DOHH2 (cell line): ENCODE results near the gene ZMIZ1.

Source experiments
- H3F3A ChIP-seq: fragments of 200-600 bp; sonication (generic), shearing (Covaris generic); 2 replicates; pipeline ENCODE4 v1.6.0; 2016; ENCODE audit warnings: antibody characterized with exemption, mild to moderate bottlenecking; ENCODE audit not compliant: control insufficient read depth, insufficient read depth
- H3K27ac ChIP-seq: fragments of 200-600 bp; sonication (generic); 2 replicates; pipeline ENCODE4 v1.5.1; 2014; ENCODE audit warnings: low read depth, mild to moderate bottlenecking, low read length, moderate library complexity
- H3K27me3 ChIP-seq: fragments of 200-600 bp; sonication (generic); 2 replicates; pipeline ENCODE4 v1.6.1; 2014; ENCODE audit warnings: mild to moderate bottlenecking, low read length, mixed read lengths; ENCODE audit not compliant: control insufficient read depth
- H3K36me3 ChIP-seq: fragments of 200-600 bp; sonication (generic); 2 replicates; pipeline ENCODE4 v1.6.1; 2014; ENCODE audit warnings: mild to moderate bottlenecking, low read length, moderate library complexity, mixed read lengths; ENCODE audit not compliant: control insufficient read depth
- H3K4me1 ChIP-seq: fragments of 200-600 bp; sonication (generic); 2 replicates; pipeline ENCODE4 v1.6.1; 2014; ENCODE audit warnings: mild to moderate bottlenecking, low read length, mixed read lengths; ENCODE audit not compliant: control insufficient read depth
- H3K4me2 ChIP-seq: fragments of 200-600 bp; sonication (generic); 2 replicates; pipeline ENCODE4 v1.6.0; 2014; ENCODE audit warnings: mild to moderate bottlenecking, low read length, moderate library complexity
- H3K4me3 ChIP-seq: fragments of 200-600 bp; sonication (generic); 2 replicates; pipeline ENCODE4 v1.5.1; 2014; ENCODE audit warnings: mild to moderate bottlenecking, low read length, mixed read lengths
- H3K79me2 ChIP-seq: fragments of 200-600 bp; sonication (generic); 2 replicates; pipeline ENCODE4 v1.6.1; 2014; ENCODE audit warnings: mild to moderate bottlenecking, low read length, mixed read lengths; ENCODE audit not compliant: control insufficient read depth
- H3K9me2 ChIP-seq: fragments of 200-600 bp; sonication (generic); replicated peaks from 2 replicates; pipeline ENCODE4 v1.6.1; 2014; ENCODE audit warnings: mild to moderate bottlenecking, low read length, mixed read lengths; ENCODE audit not compliant: control insufficient read depth
- H3K9me3 ChIP-seq: fragments of 200-600 bp; sonication (generic); 2 replicates; pipeline ENCODE4 v1.6.1; 2014; ENCODE audit warnings: antibody characterized with exemption, low read length, mixed read lengths; ENCODE audit not compliant: control insufficient read depth, insufficient read depth
- H4K20me1 ChIP-seq: fragments of 200-600 bp; sonication (generic); 2 replicates; pipeline ENCODE4 v1.6.0; 2014; ENCODE audit warnings: low read depth, mild to moderate bottlenecking, antibody characterized with exemption, low read length, moderate library complexity; ENCODE audit not compliant: control insufficient read depth, insufficient read depth
- CTCF ChIP-seq: fragments of 200-600 bp; sonication (generic); IDR thresholded peaks from one replicate; pipeline ENCODE4 v1.5.1; 2014; ENCODE audit warnings: antibody characterized with exemption, mild to moderate bottlenecking, low read depth, low read length; ENCODE audit not compliant: poor library complexity, severe bottlenecking
- EZH2phosphoT487 ChIP-seq: fragments of 200-600 bp; sonication (generic); IDR thresholded peaks from 2 replicates; pipeline ENCODE4 v1.6.1; 2017; ENCODE audit warnings: borderline replicate concordance, mild to moderate bottlenecking, antibody characterized with exemption, low read length, moderate library complexity, mixed read lengths

Gene ZMIZ1

GRCh38 chr10:79111427-79111826 lies 42.7 kb downstream of the ZMIZ1 start:
- Histone ChIP-seq H3K4me2 (no peak overlapping the region), H3K9me2 (no peaks in the 10 kb centered on the region), H3F3A (no peaks in the 10 kb centered on the region), H3K27ac (no peak overlapping the region), H3K79me2 (no peaks in the 10 kb centered on the region), H4K20me1 (no peaks in the 10 kb centered on the region), H3K9me3 (no peaks in the 10 kb centered on the region), H3K4me3 (no peak overlapping the region), H3K4me1 (peaks cover 10% of the 10 kb centered on the region; the same call in 1 of the 2 replicates), H3K27me3 (no peaks in the 10 kb centered on the region), H3K36me3 (no peaks in the 10 kb centered on the region)
- TF ChIP-seq CTCF (no peak), EZH2phosphoT487 (no peak)

DNA sequence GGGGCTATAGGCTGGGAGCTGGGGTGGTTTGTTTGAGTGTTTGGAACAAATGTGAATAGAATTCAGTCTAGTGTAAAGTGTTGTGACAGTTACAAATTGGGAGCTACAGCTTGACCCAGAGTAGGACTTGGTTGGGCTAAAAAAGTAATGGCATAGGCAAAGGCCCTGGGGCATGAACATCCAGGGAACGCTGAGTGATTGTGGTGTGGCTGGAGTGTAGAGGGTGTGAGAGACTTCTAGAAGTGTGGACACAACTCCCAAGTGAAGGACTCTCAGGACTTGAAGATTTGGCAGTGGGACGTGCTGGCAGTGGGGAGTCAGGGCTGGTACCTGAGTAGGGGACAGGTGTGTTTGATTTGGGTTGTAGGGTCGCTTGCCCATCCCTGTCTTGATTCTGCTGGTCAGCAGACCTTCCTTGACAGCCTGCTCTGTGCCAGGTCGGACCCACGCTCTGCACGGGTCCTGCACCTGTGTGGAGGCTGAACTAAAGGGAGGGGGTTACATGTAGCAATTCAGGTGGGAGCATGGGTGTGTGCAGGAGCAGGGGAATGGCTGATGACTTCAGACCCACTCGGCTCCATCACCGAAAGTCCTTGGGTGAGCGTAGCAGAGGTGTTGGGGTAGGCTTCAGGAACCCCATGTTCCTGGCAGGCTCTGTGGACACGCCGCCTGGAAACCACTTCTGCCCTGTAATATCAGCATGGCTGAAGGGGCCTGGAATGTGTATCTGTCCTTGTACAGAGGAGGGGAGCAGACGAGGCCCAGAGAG lies 43.3 kb downstream of the ZMIZ1 start:
- H3K4me2 ChIP-seq, result no peak overlapping the region
- H3K9me3 ChIP-seq, result no peaks in the 10 kb centered on the region
- no peaks in the 10 kb centered on the region for H4K20me1 ChIP-seq
- peaks cover 10% of the 10 kb centered on the region; the same call in 1 of the 2 replicates for H3K4me1 ChIP-seq
- H3K27ac ChIP-seq, result no peak overlapping the region
- H3F3A ChIP-seq, result no peaks in the 10 kb centered on the region
- H3K79me2 ChIP-seq, result no peaks in the 10 kb centered on the region
- TF ChIP-seq CTCF (no peak), EZH2phosphoT487 (no peak)
- H3K36me3 ChIP-seq, result no peaks in the 10 kb centered on the region
- no peaks in the 10 kb centered on the region for H3K9me2 ChIP-seq
- H3K4me3 ChIP-seq, result no peak overlapping the region
- H3K27me3 ChIP-seq, result no peaks in the 10 kb centered on the region

- Histone ChIP-seq H3K9me2 (no peaks in the 10 kb centered on the region), H3K4me3 (no peak overlapping the region), H3K27ac (no peak overlapping the region), H4K20me1 (no peaks in the 10 kb centered on the region), H3K79me2 (no peaks in the 10 kb centered on the region), H3K4me1 (peaks cover 10% of the 10 kb centered on the region; the same call in 1 of the 2 replicates), H3K27me3 (no peaks in the 10 kb centered on the region), H3K9me3 (no peaks in the 10 kb centered on the region), H3K4me2 (no peak overlapping the region), H3F3A (no peaks in the 10 kb centered on the region), H3K36me3 (no peaks in the 10 kb centered on the region)
- no peak for TF ChIP-seq EZH2phosphoT487
- no peak for TF ChIP-seq CTCF
Observed at GRCh38 chr10:79112881-79113431, 44.2 kb downstream of the ZMIZ1 start.
